GM12878 (cell line): Measurements from ENCODE around the gene JUND. TPM values are rescaled to one million over a fixed set of nuclear protein-coding genes. Genes with fewer than 3 reads are reported as not detected.

ENCODE experiments used
- ATF7 ChIP-seq: fragments of 450-650 bp; IDR thresholded peaks from 2 replicates; pipeline ENCODE4 v1.6.1; 2016; ENCODE audit warnings: low read depth, mild to moderate bottlenecking
- BCLAF1 ChIP-seq: fragments of 450-650 bp; IDR thresholded peaks from 2 replicates; pipeline ENCODE4 v1.6.1; 2017; ENCODE audit warnings: antibody characterized with exemption, mild to moderate bottlenecking, moderate library complexity
- BHLHE40 ChIP-seq, 2 experiments: fragments of 450-650 bp in 1 of 2; IDR thresholded peaks; 2 replicates each; pipeline ENCODE4 v1.6.1; 2011 to 2017; ENCODE audit warnings: low read depth in 2 of 2, borderline replicate concordance in 1 of 2, improper control_type of control experiment in 1 of 2, low read length in 1 of 2, mild to moderate bottlenecking in 1 of 2
- CBFB ChIP-seq: IDR thresholded peaks from 2 replicates; pipeline ENCODE4 v1.6.1; 2016; ENCODE audit warnings: antibody characterized with exemption, low read depth
- CBX3 ChIP-seq: fragments of 200-600 bp; sonication (generic); IDR thresholded peaks from 2 replicates; pipeline ENCODE4 v1.6.1; 2016; ENCODE audit warnings: low read depth, borderline replicate concordance
- CREM ChIP-seq: IDR thresholded peaks from 2 replicates; pipeline ENCODE4 v1.6.1; 2014; ENCODE audit warnings: antibody characterized with exemption, low read depth
- HCFC1 ChIP-seq: fragments of 150-350 bp; IDR thresholded peaks from 2 replicates; pipeline ENCODE4 v1.6.1; 2014; ENCODE audit warnings: low read length
- HDAC6 ChIP-seq: fragments of 200-600 bp; sonication (generic); IDR thresholded peaks from one replicate; pipeline ENCODE4 v1.8.0; 2017; ENCODE audit warnings: antibody characterized with exemption; ENCODE audit not compliant: unreplicated experiment
- IKZF2 ChIP-seq, 2 experiments: fragments of 450-650 bp; IDR thresholded peaks; 2 replicates each; pipeline ENCODE4 v1.6.1; 2017; ENCODE audit warnings: mild to moderate bottlenecking in 2 of 2, moderate library complexity in 2 of 2
- JUNB ChIP-seq: IDR thresholded peaks from 2 replicates; pipeline ENCODE4 v1.6.1; 2016; ENCODE audit warnings: antibody characterized with exemption, mild to moderate bottlenecking
- MLLT1 ChIP-seq: fragments of 450-650 bp; IDR thresholded peaks from 2 replicates; pipeline ENCODE4 v1.6.1; 2016; ENCODE audit warnings: mild to moderate bottlenecking
- NFYA ChIP-seq: IDR thresholded peaks from 2 replicates; pipeline ENCODE4 v1.6.1; 2011; ENCODE audit warnings: low read depth, mild to moderate bottlenecking, low read length, improper control_type of control experiment, borderline replicate concordance
- NR2C1 ChIP-seq: fragments of 450-650 bp; IDR thresholded peaks from 2 replicates; pipeline ENCODE4 v1.6.1; 2017; ENCODE audit warnings: antibody characterized with exemption, mild to moderate bottlenecking, moderate library complexity
- NR2C2 ChIP-seq: IDR thresholded peaks from 2 replicates; pipeline ENCODE4 v1.6.1; 2011; ENCODE audit warnings: borderline replicate concordance, low read depth; ENCODE audit not compliant: control insufficient read depth, insufficient read length
- RCOR1 ChIP-seq: conservative IDR thresholded peaks from 2 replicates; pipeline ENCODE4 v1.6.1; 2012; ENCODE audit warnings: low read depth, low read length, improper control_type of control experiment
- SIX5 ChIP-seq: IDR thresholded peaks from 2 replicates; pipeline ENCODE4 v1.6.1; 2011; ENCODE audit warnings: mild to moderate bottlenecking, low read depth, low read length, moderate library complexity; ENCODE audit not compliant: severe bottlenecking
- SMC3 ChIP-seq: IDR thresholded peaks from 2 replicates; pipeline ENCODE4 v1.6.1; 2011; ENCODE audit warnings: low read length, improper control_type of control experiment, borderline replicate concordance
- SRF ChIP-seq, 2 experiments: IDR thresholded peaks; 2 replicates each; pipeline ENCODE4 v1.6.1; 2011; ENCODE audit warnings: low read depth in 2 of 2, low read length in 2 of 2, mild to moderate bottlenecking in 1 of 2, moderate library complexity in 1 of 2
- STAT1 ChIP-seq: fragments of 450-650 bp; conservative IDR thresholded peaks from 2 replicates; pipeline ENCODE4 v1.6.1; 2014; ENCODE audit warnings: antibody characterized with exemption, mild to moderate bottlenecking
- SUPT20H ChIP-seq: IDR thresholded peaks from 2 replicates; pipeline ENCODE4 v1.6.1; 2011; ENCODE audit warnings: low read depth, mild to moderate bottlenecking, low read length, moderate library complexity, borderline replicate concordance; ENCODE audit not compliant: control insufficient read depth
- TARDBP ChIP-seq: IDR thresholded peaks from 2 replicates; pipeline ENCODE4 v1.6.1; 2016; ENCODE audit warnings: borderline replicate concordance
- ZBTB11 ChIP-seq: fragments of 450-650 bp; formaldehyde crosslinking; IDR thresholded peaks from 2 replicates; pipeline ENCODE4 v1.5.0; 2022; ENCODE audit warnings: mild to moderate bottlenecking, missing genetic modification characterization
- ZNF24 ChIP-seq: fragments of 450-650 bp; IDR thresholded peaks from 2 replicates; pipeline ENCODE4 v1.6.1; 2017; ENCODE audit warnings: antibody characterized with exemption, mild to moderate bottlenecking
- ZNF622 ChIP-seq: fragments of 450-650 bp; IDR thresholded peaks from 2 replicates; pipeline ENCODE4 v1.6.1; 2017; ENCODE audit warnings: mild to moderate bottlenecking, inconsistent platforms
- polyA plus RNA-seq, 11 experiments: library from polyadenylated mRNA; depleted of rRNA in 4 of 11; unstranded in 6 of 11; stranded (reverse) in 5 of 11; fragments of >200 nt; fragmentation: Nextera tagmentation in 4 of 11; fragmentation: Illumina TruSeq in 1 of 11; extraction: Ambion mirVana in 4 of 11; extraction: Trizol in 1 of 11; gene quantifications; 1 replicate in 1 of 11; 2 replicates in 10 of 11; pipeline versions ENCODE4 v1.2.1 to v1.2.3, GENCODE V29; 2011 to 2016; ENCODE audit warnings: inconsistent platforms in 2 of 11, missing spikeins in 2 of 11, low read depth in 1 of 11
- total RNA-seq, 4 experiments: library from RNA; depleted of rRNA in 3 of 4; stranded (reverse); fragments of >200 nt in 3 of 4; fragmentation: Illumina TruSeq in 1 of 4; extraction: Trizol in 1 of 4; gene quantifications; 2 replicates each; pipeline versions ENCODE4 v1.2.1 to v1.2.3, GENCODE V29; 2013 to 2021

Gene JUND
- total and polyA plus RNA-seq, 10 of the 15 experiments (the other 5 are each of a cell fraction or from before 2014, with no cell fraction given), result 7.4 to 164 (median 18.8) TPM

GRCh38 chr19:18290302-18291018 lies 9.0 kb upstream of the JUND start (continued):
- TF ChIP-seq HCFC1, result no peak
- TF ChIP-seq IKZF2 (IDR thresholded peaks at IDR 0.05), result peak; percentile 84 to 93
- TF ChIP-seq CREM, result peak; percentile 84
- TF ChIP-seq TARDBP, result 0 out of 2 replicates have a peak, but pooled peaks have one; percentile 63
- no peak for TF ChIP-seq ZNF622
- no peak; the same call in 1 of the 2 replicates for TF ChIP-seq SMC3
- no peak for TF ChIP-seq ZBTB11 (CRISPR knock-in tag)
- TF ChIP-seq SUPT20H, result no peak
- no peak for TF ChIP-seq BCLAF1
- TF ChIP-seq JUNB, result no peak
- no peak for TF ChIP-seq NR2C2
- TF ChIP-seq NFYA, result no peak
- TF ChIP-seq SIX5, result no peak
- peak; percentile 67 to 88 for TF ChIP-seq BHLHE40 (IDR thresholded peaks at IDR 0.05; ENCODE audit: borderline replicate concordance in 1 of 2, low read depth in 2 of 2, low read length in 1 of 2)
- peak; percentile 100 for TF ChIP-seq ZNF24
- peak; percentile 69; the same call in 1 of the 2 replicates for TF ChIP-seq MLLT1
- TF ChIP-seq CBFB, result peak; percentile 91; the same call in 1 of the 2 replicates
- TF ChIP-seq SRF (IDR thresholded peaks at IDR 0.05; ENCODE audit: low read depth in 2 of 2, low read length in 2 of 2), result 0 out of 4 replicates have a peak, but pooled peaks of 1 of the 2 experiments have one; percentile 6
- peak; percentile 86 for TF ChIP-seq ATF7
- no peak for TF ChIP-seq HDAC6
- no peak for TF ChIP-seq RCOR1
- TF ChIP-seq CBX3, result no peak
- no peak for TF ChIP-seq NR2C1
- TF ChIP-seq STAT1, result 0 out of 2 replicates have a peak, but pooled peaks have one; percentile 27
